HG03064 (cell line): ENCODE results near the gene ABCC3.

ENCODE experiments used
- ATAC-seq: cut with Tn5 transposase; IDR thresholded peaks from one replicate; pipeline ENCODE4 v1.9.1; 2021; ENCODE audit warnings: low read depth; ENCODE audit not compliant: unreplicated experiment

The ABCC3 gene

GRCh38 chr17:50642071-50642721 is 7.5 kb downstream of the ABCC3 start:
- no peak for ATAC-seq

DNA sequence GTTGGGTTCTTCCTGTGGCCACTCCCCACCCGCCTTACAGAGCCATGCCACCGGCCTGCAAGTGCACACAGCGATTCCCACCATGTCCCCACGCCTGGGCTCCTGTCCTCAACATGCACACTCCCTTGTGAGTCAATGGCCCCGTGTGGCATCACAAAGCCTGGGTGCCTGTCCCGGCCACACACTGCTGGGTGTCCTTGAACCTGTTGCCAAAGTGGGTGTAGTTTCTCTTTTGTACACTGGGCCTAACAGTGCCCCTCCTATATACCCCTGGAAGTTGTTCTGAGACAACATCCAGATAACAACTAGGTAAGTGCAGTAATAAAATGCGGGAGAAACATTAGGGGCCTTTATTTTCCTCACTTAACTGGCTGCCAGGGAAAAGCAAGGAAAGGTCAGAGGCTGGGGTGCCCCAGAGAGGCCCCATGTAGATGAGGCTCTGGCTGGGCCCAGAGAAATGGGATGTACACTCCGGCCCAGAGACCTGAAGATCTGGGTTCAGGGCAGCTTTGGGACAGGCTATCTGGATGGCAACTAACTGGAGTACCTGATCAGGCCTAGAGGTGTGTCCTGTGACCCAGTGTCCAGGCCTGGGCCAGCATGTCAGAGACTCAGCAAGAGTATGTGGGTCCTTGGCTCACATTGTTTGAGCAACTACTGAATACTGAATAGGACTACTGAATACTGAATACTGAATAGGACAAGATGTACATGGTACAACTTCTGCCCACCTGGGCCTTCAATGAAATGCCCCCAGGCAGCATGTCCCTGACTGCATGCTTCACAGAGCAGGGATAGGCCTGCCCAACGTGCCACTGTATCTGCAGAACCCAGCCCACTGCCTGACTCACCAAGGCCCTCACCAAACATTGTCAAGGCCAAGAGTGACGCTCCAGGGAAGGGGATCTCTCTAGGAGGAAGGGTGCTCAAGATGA is 8.3 kb downstream of the ABCC3 start:
- no peak for ATAC-seq

DNA sequence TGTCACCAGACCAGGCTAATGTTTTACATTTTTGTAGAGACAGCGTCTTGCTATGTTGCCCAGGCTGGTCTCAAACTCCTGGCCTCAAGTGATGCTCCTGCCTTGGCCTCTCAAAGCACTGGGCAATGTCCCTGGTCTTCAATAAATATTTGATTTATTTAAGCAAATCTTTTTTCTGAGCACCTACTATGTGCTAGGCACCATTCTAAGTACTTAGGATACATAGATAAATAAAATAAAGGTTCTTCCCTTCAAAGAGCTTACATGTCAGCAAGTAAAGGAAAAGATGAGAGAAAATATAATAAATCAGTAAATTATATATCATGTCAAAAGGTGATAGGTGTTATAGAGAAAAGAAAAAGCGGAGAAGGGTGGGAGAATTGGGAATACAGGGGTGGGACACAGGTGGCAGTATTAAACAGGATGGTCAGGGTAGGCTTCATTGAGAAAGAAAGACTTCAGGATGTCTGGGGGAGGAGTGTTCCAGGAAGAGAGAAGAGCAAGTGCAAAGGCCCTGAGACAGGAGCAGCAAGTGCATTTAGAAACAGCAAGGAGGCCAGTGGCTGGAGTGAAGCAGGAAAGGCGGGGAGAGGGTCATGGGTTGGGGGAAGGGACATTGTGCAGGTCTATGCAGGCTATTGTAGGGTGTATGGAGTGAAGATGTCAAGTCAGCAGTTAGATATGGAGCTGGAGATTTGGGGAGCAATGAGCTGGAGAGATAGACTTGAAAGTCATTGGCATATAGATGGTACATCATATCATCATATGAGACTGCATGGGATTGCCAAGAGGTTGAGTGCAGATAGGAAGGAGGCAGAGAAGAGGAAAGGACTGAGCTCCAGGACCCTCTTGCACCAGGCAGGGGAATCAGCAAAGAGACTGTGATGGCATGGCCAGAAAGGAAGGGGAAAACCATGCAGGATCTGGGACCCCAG is 11.3 kb downstream of the ABCC3 start:
- ATAC-seq, result no peak

GRCh38 chr17:50647187-50647586 is 12.5 kb downstream of the ABCC3 start:
- no peak for ATAC-seq

- no peak for ATAC-seq
Observed at GRCh38 chr17:50649042-50649908, 14.6 kb downstream of the ABCC3 start.

DNA sequence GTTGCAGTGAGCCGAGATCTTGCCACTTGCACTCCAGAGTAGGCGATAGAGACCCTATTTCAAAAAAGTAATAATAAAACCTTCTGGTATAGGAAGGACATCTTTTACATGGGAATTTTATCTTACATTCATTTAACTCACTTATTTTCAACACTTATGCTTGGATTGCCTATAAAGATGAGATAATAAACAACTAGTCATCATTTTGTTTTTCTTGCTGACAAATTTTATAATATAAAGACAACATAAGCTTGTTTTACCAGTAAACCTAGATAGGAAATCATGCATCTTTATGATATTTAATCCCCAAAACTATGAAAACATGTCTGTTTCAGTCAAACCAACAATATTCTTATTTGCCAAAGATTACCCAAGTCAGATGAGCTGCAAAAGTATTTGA is 17.0 kb downstream of the ABCC3 start:
- no peak for ATAC-seq

DNA sequence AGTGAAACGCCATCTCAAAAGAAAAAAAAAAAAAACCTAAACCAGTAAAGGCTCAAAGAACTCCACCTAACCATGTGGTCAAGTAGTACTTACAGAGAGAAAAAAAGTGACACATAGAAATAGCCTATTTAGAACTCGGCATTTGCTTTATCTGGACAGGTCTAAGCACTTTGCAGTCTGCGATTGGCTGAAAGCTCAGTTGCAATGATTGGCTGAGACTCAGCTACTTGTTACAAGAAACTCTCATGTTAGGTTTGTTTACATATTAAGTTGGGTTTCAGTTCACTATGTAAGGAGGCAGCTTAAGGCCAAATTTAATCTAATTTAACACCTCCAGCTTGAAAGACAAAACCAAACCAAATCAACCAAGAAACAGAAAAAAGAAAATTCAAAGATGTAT is 19.1 kb downstream of the ABCC3 start:
- ATAC-seq, result no peak

- no peak for ATAC-seq
Observed at GRCh38 chr17:50656509-50656908, 21.8 kb downstream of the ABCC3 start.

DNA sequence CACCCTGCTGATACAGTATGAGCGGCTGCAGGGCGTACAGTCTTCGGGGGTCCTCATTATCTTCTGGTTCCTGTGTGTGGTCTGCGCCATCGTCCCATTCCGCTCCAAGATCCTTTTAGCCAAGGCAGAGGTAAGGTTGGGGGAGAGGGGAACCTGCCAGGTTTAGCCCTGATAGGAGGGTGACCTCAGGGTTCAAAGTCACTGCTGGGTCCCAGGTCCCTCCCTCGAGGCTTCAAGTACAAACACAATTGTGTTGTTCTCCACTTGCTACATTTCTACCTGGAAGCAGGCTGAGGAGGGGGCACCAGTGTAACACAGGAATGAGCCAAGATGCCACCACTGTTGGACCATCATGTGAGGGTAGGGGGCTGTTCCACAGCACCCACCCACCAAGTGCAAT is 22.4 kb downstream of the ABCC3 start:
- ATAC-seq, result no peak

DNA sequence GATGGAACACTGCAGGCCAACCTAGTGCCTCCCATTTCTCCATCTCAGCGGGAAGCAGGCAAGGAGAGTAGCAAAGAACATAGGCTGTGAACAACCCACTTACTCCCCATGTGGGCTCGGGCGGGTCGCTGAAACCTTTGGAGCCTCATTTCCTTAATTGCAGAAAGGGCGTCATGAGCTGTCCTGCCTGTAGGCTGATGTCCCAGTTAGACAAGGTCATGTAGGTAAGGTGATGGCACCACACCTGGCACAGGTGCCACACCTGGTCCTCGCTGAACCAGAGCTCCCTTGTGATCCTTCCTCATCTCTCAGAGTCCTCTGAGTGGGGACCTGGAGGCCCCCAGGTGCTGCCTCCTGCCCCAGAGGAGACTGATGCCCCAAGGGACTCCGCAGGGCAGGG is 22.9 kb downstream of the ABCC3 start:
- ATAC-seq, result no peak

DNA sequence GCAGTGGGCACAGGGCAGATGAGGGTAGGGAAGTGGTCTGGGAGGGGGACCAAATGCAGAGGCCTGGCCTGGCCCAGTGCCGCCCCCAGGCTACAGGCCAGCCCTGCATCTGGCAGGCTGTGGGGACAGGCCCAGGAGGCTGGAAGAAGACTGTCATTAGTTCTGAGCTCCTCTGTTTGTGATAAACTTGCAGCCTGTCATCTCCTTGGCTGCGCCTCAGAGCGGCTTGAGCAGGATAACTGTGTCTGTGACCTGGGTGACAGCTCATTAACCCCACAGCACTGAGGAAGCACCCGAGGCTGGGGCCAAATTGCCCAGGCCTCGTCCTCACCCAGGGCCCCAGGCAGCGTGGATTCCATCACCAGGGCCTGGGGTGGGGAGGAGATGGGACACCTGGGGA is 23.9 kb downstream of the ABCC3 start:
- no peak for ATAC-seq

- ATAC-seq, result no peak
Observed at GRCh38 chr17:50659179-50659578, 24.5 kb downstream of the ABCC3 start.

GRCh38 chr17:50660042-50660886 is 25.6 kb downstream of the ABCC3 start:
- no peak for ATAC-seq

DNA sequence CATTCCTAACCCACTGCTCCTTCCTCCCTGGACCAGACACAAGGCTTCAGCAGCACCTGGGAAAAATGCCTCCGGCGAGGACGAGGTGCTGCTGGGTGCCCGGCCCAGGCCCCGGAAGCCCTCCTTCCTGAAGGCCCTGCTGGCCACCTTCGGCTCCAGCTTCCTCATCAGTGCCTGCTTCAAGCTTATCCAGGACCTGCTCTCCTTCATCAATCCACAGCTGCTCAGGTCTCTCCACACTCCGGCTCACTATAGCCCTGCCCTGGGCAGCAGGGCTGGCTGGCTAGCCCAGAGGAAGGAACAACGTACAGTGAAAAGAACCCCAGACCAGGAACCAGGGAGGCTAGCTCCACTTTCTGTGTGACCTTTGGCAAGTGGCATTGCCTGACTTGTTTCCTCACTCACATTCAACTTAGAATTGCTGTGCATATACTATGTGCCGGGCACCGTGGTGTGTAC is 26.2 kb downstream of the ABCC3 start:
- ATAC-seq, result no peak

- no peak for ATAC-seq
Observed at GRCh38 chr17:50661348-50661747, 26.7 kb downstream of the ABCC3 start.

GRCh38 chr17:50661795-50662391 is 27.2 kb downstream of the ABCC3 start:
- ATAC-seq, result no peak

GRCh38 chr17:50662632-50663225 is 28.0 kb downstream of the ABCC3 start:
- ATAC-seq, result no peak

DNA sequence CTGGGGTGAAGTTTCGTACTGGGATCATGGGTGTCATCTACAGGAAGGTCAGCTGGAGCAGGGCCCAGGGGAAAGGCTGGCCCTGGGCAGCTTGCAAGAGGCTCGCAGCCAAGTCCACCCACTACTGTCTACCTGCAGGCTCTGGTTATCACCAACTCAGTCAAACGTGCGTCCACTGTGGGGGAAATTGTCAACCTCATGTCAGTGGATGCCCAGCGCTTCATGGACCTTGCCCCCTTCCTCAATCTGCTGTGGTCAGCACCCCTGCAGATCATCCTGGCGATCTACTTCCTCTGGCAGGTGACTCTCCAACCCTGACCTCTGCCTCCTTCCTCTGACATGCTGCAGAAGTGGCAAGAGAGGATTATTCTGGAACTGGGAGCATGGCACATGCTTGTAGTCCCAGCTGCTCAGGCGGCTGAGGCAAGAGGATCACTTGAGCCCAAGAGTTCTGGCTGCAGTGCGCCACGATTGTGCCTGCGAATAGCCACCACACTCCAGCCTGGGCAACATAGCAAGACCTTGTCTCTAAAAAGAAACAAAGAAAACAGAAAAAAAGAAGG is 29.2 kb downstream of the ABCC3 start:
- no peak for ATAC-seq
